CD4-positive, alpha-beta T cell treated with Interleukin-6 for 4 hours (primary cell): ENCODE results near the gene F2R.
"Not testable (repeated sequence)": the region's sequence is repeated elsewhere in the genome, so short reads cannot be mapped to it uniquely, and the experiment has no call there.

Experiments used
- DNase-seq: peaks from one replicate; pipeline ENCODE4 v3.0.0-alpha.2; 2020; ENCODE audit warnings: mixed read lengths

Gene F2R

GRCh38 chr5:76761118-76761517, 45.2 kb downstream of the F2R start:
- DNase-seq: not testable (repeated sequence)

- no peak for DNase-seq
Measured at GRCh38 chr5:76762484-76762883, 46.6 kb downstream of the F2R start.

- DNase-seq: no peak
Measured at GRCh38 chr5:76763136-76763535, 47.2 kb downstream of the F2R start.

GRCh38 chr5:76764374-76764773, 48.4 kb downstream of the F2R start:
- no peak for DNase-seq

- no peak for DNase-seq
Measured at GRCh38 chr5:76765249-76765648, 49.3 kb downstream of the F2R start.

- DNase-seq: no peak
Measured at GRCh38 chr5:76766746-76767145, 50.8 kb downstream of the F2R start.

- DNase-seq: not testable (repeated sequence)
Measured at GRCh38 chr5:76771041-76771440, 55.1 kb downstream of the F2R start.

- DNase-seq: no peak
Measured at GRCh38 chr5:76771705-76772405, 55.9 kb downstream of the F2R start.

GRCh38 chr5:76775921-76776320, 60.0 kb downstream of the F2R start:
- no peak for DNase-seq

- DNase-seq: no peak
Measured at GRCh38 chr5:76776391-76776790, 60.5 kb downstream of the F2R start.

GRCh38 chr5:76780616-76781015, 64.7 kb downstream of the F2R start:
- not testable (repeated sequence) for DNase-seq

GRCh38 chr5:76781775-76782174, 65.8 kb downstream of the F2R start:
- no peak for DNase-seq

- no peak for DNase-seq
Measured at GRCh38 chr5:76782444-76782843, 66.5 kb downstream of the F2R start.
